BE2C (cell line): ENCODE data around the gene ATP6V0E2.

Experiments
- DNase-seq: peaks from one replicate; pipeline ENCODE4 v3.0.0-alpha.2; 2020
- H3K27me3 ChIP-seq: fragments of 250-450 bp; sonication (Bioruptor Pico); 2 replicates; pipeline ENCODE4 v1.5.1; 2020; ENCODE audit warnings: mild to moderate bottlenecking
- H3K36me3 ChIP-seq: fragments of 250-450 bp; sonication (Bioruptor Pico); 2 replicates; pipeline ENCODE4 v1.5.1; 2020; ENCODE audit warnings: mild to moderate bottlenecking
- H3K4me1 ChIP-seq: fragments of 250-450 bp; sonication (Bioruptor Pico); 2 replicates; pipeline ENCODE4 v1.5.1; 2020
- H3K4me3 ChIP-seq: 2 replicates; pipeline ENCODE4 v1.5.1; 2011; ENCODE audit warnings: low read depth, low read length
- H3K9me3 ChIP-seq: fragments of 250-450 bp; sonication (Bioruptor Pico); 2 replicates; pipeline ENCODE4 v1.5.1; 2020
- TF ChIP-seq, protein P1 (sequence below): IDR thresholded peaks from 2 replicates; pipeline ENCODE4 v1.5.1; 2012; ENCODE audit warnings: mild to moderate bottlenecking, low read depth, low read length

The ATP6V0E2 gene

GRCh38 chr7:149868623-149869290 lies 5.0 kb upstream of the ATP6V0E2 start:
- TF ChIP-seq, protein P1, sequence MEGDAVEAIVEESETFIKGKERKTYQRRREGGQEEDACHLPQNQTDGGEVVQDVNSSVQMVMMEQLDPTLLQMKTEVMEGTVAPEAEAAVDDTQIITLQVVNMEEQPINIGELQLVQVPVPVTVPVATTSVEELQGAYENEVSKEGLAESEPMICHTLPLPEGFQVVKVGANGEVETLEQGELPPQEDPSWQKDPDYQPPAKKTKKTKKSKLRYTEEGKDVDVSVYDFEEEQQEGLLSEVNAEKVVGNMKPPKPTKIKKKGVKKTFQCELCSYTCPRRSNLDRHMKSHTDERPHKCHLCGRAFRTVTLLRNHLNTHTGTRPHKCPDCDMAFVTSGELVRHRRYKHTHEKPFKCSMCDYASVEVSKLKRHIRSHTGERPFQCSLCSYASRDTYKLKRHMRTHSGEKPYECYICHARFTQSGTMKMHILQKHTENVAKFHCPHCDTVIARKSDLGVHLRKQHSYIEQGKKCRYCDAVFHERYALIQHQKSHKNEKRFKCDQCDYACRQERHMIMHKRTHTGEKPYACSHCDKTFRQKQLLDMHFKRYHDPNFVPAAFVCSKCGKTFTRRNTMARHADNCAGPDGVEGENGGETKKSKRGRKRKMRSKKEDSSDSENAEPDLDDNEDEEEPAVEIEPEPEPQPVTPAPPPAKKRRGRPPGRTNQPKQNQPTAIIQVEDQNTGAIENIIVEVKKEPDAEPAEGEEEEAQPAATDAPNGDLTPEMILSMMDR = no peak

DNA sequence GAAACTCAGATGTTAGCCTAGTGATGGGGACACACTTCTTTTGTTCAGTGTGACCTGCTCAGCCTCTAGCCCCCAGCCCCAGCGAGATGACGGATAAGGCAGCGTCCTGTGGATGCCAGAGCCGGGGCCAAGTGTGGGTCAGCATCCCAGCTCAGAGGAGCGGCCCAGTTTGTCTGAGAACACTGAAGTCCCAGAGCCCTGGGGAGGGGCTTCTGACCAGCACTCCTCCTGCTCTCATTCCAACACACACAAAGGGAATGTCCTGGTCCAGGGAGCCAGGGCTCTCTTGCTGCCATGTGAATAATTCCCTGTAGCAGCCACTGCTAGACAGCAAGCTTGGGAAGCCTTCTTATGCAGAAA lies 4.5 kb upstream of the ATP6V0E2 start:
- DNase-seq = no peak
- Histone ChIP-seq H3K4me1 (peaks cover 5% of the 10 kb centered on the region), H3K9me3 (no peaks in the 10 kb centered on the region), H3K4me3 (no peak overlapping the region), H3K36me3 (no peaks in the 10 kb centered on the region), H3K27me3 (no peaks in the 10 kb centered on the region)
- TF ChIP-seq, protein P1 = no peak

More at GRCh38 chr7:149868623-149869290, 5.0 kb upstream of the ATP6V0E2 start:
- no peaks in the 10 kb centered on the region for H3K27me3 ChIP-seq
- peaks cover 5% of the 10 kb centered on the region for H3K4me1 ChIP-seq
- no peak for DNase-seq
- no peaks in the 10 kb centered on the region for H3K36me3 ChIP-seq
- no peak overlapping the region for H3K4me3 ChIP-seq
- H3K9me3 ChIP-seq = no peaks in the 10 kb centered on the region

DNA sequence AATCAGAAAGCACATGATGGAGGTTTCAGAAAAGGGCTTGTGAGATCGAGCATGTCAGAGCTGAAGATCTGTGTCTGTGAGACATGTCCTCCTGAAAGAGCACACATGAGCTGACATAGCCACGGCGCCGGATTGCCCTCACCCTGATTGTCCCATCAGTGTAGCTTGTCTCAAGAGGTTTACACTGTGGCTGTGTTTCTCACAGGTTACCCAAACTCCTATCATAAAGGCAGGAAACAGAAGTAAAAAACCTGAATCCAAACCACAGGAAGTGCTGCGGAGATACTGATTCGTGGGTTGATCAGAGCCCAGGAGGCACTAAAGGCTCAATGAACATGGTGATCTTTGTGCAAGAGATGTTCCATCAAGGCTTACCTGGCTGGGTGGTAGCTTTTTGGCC lies 3.9 kb upstream of the ATP6V0E2 start:
- TF ChIP-seq, protein P1 = no peak
- Histone ChIP-seq H3K9me3 (no peaks in the 10 kb centered on the region), H3K4me1 (peaks cover 5% of the 10 kb centered on the region), H3K27me3 (no peaks in the 10 kb centered on the region), H3K36me3 (no peaks in the 10 kb centered on the region), H3K4me3 (no peak overlapping the region)
- DNase-seq = no peak

DNA sequence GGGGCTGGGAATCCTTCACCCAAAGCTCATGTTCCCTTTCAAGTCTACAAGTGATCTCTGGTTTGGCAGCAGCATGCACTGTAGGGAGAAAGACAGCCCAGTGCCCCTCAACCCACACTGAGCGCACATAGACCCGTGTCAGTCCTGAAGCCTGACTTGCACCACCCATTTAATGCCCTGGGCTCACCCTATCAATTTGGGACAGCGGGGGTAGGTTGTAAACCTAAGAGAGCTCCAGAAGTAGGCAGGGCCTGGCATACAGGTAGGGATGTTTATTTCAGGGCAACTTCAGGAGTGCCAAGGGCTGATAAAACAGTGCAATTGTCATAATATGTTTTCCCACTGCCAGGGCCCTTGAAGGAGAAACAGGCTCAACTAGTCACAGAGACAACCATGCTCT lies 3.5 kb upstream of the ATP6V0E2 start:
- no peaks in the 10 kb centered on the region for H3K36me3 ChIP-seq
- no peaks in the 10 kb centered on the region for H3K9me3 ChIP-seq
- H3K27me3 ChIP-seq = no peaks in the 10 kb centered on the region
- peaks cover 5% of the 10 kb centered on the region for H3K4me1 ChIP-seq
- TF ChIP-seq, protein P1 = no peak
- H3K4me3 ChIP-seq = no peak overlapping the region
- DNase-seq = no peak

DNA sequence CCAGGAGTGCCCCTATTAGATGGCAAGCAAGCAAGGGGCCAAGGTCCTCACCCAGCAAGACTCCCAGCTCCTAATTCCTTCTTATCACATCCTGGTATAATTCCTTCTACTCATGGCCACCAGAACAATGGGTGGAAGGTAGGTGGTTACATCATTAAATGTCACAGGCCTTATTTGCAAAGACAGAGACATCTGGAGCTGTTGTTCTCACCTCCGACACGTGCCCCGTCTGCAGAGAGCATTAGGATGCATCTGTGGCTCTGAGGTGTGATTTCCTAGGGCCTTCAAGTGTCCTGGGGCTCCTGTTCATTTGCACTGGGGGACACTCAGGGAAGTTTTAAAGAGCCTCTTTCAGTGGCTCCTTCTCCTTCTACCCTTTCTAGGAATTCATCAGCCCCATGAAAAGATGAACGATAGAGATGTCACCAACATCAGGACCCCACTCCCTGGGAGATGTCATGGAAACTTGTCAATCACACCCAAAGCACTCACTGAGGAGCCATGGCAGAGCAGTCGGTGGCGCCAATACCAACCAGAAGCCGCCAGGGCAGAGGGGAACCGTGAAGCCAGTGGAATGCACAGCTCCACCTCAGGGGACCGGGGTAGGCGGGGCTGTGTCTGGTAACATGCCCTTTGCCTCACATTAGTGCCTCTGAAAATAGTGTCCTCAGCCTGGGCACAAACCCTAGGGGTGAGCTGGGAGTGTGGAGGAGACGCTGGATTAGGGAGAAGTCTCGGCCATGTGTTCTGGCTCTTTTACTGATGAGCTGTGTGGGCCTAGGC lies 2.9 kb upstream of the ATP6V0E2 start:
- Histone ChIP-seq H3K4me1 (peaks cover 5% of the 10 kb centered on the region), H3K36me3 (no peaks in the 10 kb centered on the region), H3K4me3 (no peak overlapping the region), H3K27me3 (no peaks in the 10 kb centered on the region), H3K9me3 (no peaks in the 10 kb centered on the region)
- TF ChIP-seq, protein P1 = no peak
- no peak for DNase-seq

DNA sequence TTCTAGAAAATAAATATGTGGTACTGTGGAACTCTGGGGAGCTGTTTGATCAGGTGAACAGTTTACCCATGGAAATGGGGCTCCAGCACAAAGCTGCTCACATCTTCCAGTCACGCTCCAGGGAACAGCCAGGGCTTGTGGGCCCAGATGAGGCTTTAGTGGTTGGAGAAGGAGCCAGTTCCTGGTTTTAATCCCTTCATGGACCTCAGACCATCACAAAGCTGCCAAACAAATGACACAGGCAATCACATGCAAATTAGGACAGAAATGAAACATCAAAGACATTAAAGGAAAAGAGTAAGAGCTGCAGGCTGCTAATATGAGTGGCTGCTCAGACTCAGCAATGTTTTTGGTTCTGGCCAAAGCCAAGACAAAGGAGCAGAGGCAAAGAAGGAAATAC lies 2.2 kb upstream of the ATP6V0E2 start:
- no peak overlapping the region for H3K4me3 ChIP-seq
- no peaks in the 10 kb centered on the region for H3K27me3 ChIP-seq
- TF ChIP-seq, protein P1 = no peak
- peaks cover 5% of the 10 kb centered on the region for H3K4me1 ChIP-seq
- DNase-seq = no peak
- H3K36me3 ChIP-seq = no peaks in the 10 kb centered on the region
- H3K9me3 ChIP-seq = no peaks in the 10 kb centered on the region
